Measurements from ENCODE around the gene PRM2. TPM values are rescaled to one million over a fixed set of nuclear protein-coding genes. Genes with fewer than 3 reads are reported as not detected.

The PRM2 gene
- total RNA-seq, 2 donors from 2014 or later, result not detected

- Mint-ChIP-seq H3K9me3 (no peaks in the 10 kb centered on the region), H3K36me3 (ENCODE audit: low read depth) (no peaks in the 10 kb centered on the region), H3K4me3 (no peak overlapping the region), H3K27me3 (ENCODE audit: insufficient read depth) (no peaks in the 10 kb centered on the region), H3K27ac (no peak overlapping the region), H3K4me1 (no peaks in the 10 kb centered on the region)
- H3K4me1 ChIP-seq (ENCODE audit: control insufficient read depth, insufficient read depth, low read length), result no peaks in the 10 kb centered on the region
- no peak for DNase-seq
- H3K27me3 ChIP-seq (ENCODE audit: control insufficient read depth, insufficient read depth, low read length, poor library complexity, severe bottlenecking), result no peaks in the 10 kb centered on the region
- no peak overlapping the region for H3K9ac ChIP-seq (ENCODE audit: extremely low read depth, low read length, poor library complexity, severe bottlenecking)
- no peak overlapping the region for H3K4me3 ChIP-seq (ENCODE audit: low read length)
- TF ChIP-seq, protein P1, sequence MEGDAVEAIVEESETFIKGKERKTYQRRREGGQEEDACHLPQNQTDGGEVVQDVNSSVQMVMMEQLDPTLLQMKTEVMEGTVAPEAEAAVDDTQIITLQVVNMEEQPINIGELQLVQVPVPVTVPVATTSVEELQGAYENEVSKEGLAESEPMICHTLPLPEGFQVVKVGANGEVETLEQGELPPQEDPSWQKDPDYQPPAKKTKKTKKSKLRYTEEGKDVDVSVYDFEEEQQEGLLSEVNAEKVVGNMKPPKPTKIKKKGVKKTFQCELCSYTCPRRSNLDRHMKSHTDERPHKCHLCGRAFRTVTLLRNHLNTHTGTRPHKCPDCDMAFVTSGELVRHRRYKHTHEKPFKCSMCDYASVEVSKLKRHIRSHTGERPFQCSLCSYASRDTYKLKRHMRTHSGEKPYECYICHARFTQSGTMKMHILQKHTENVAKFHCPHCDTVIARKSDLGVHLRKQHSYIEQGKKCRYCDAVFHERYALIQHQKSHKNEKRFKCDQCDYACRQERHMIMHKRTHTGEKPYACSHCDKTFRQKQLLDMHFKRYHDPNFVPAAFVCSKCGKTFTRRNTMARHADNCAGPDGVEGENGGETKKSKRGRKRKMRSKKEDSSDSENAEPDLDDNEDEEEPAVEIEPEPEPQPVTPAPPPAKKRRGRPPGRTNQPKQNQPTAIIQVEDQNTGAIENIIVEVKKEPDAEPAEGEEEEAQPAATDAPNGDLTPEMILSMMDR (conservative IDR thresholded peaks at IDR 0.05), result no peak
- WGBS, 2 experiments (ENCODE audit: insufficient coverage in 1 of 2, insufficient read length in 1 of 2), result 86% methylated on average over 1 to 2 of the region's 2 CpGs
- no peaks in the 10 kb centered on the region for H3K36me3 ChIP-seq (ENCODE audit: control insufficient read depth, insufficient read depth, low read length)
- no peaks in the 10 kb centered on the region for H3K9me3 ChIP-seq (ENCODE audit: control insufficient read depth, low read length)
- no peak overlapping the region for H3K27ac ChIP-seq (ENCODE audit: low read depth, low read length)
These were observed 5.6 kb downstream of the PRM2 start for GRCh38 chr16:11270602-11271162.

DNA sequence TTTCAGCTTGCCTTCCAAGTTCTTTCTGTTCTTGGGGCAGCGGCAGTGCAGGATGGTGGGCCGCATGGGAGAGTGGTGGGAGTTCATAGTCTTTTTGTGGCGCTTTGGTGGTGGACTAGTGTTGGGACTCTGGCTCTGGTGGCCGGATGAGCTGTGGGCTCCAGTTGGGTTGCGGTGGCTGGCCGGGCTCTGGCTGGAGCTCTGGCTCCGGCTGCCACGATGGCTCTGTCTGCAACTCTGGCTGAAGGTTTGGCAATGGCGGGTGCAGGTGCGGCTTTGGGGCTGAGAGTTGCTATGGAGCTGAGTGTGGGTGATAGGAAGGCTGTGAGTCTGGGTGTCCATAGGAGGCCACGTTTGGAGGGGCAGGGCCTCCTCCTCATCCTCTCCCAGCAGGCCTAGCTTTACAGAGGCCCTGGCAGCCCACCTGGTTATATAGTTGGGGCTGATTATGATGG is 7.3 kb downstream of the PRM2 start, which contains the start of gene TNP2:
TNP2 (minus strand) TSS at position 405 of the 455 bp plus-strand sequence; CDS start at position 342, 63 bp downstream.
- no peaks in the 10 kb centered on the region for H3K36me3 Mint-ChIP-seq (ENCODE audit: low read depth)
- H3K9me3 Mint-ChIP-seq, result no peaks in the 10 kb centered on the region
- no peaks in the 10 kb centered on the region for H3K36me3 ChIP-seq (ENCODE audit: control insufficient read depth, insufficient read depth, low read length)
- TF ChIP-seq, protein P1 (conservative IDR thresholded peaks at IDR 0.05), result no peak
- 93 to 95% methylated on average over 4 to 9 of the region's 11 CpGs for WGBS, 2 experiments (ENCODE audit: insufficient coverage in 1 of 2, insufficient read length in 1 of 2)
- H3K4me3 Mint-ChIP-seq, result no peak within 1 kb of the TSS
- no peaks in the 10 kb centered on the region for H3K9me3 ChIP-seq (ENCODE audit: control insufficient read depth, low read length)
- no peak within 1 kb of the TSS for H3K4me3 ChIP-seq (ENCODE audit: low read length)
- no peak within 1 kb of the TSS for H3K9ac ChIP-seq (ENCODE audit: extremely low read depth, low read length, poor library complexity, severe bottlenecking)
- no peaks in the 10 kb centered on the region for H3K4me1 ChIP-seq (ENCODE audit: control insufficient read depth, insufficient read depth, low read length)
- no peaks in the 10 kb centered on the region for H3K27me3 Mint-ChIP-seq (ENCODE audit: insufficient read depth)
- no peaks in the 10 kb centered on the region for H3K4me1 Mint-ChIP-seq
- H3K27ac Mint-ChIP-seq, result no peak within 1 kb of the TSS
- no peaks in the 10 kb centered on the region for H3K27me3 ChIP-seq (ENCODE audit: control insufficient read depth, insufficient read depth, low read length, poor library complexity, severe bottlenecking)
- no peak for DNase-seq
- no peak within 1 kb of the TSS for H3K27ac ChIP-seq (ENCODE audit: low read depth, low read length)

- Mint-ChIP-seq H3K36me3 (ENCODE audit: low read depth) (no peaks in the 10 kb centered on the region), H3K4me1 (no peaks in the 10 kb centered on the region), H3K27me3 (ENCODE audit: insufficient read depth) (peaks cover 4% of the 10 kb centered on the region), H3K9me3 (no peaks in the 10 kb centered on the region), H3K27ac (no peak overlapping the region), H3K4me3 (no peak overlapping the region)
- Histone ChIP-seq H3K4me3 (ENCODE audit: low read length) (no peak overlapping the region), H3K27me3 (ENCODE audit: control insufficient read depth, insufficient read depth, low read length, poor library complexity, severe bottlenecking) (no peaks in the 10 kb centered on the region), H3K9ac (ENCODE audit: extremely low read depth, low read length, poor library complexity, severe bottlenecking) (no peak overlapping the region), H3K36me3 (ENCODE audit: control insufficient read depth, insufficient read depth, low read length) (no peaks in the 10 kb centered on the region), H3K9me3 (ENCODE audit: control insufficient read depth, low read length) (no peaks in the 10 kb centered on the region), H3K4me1 (ENCODE audit: control insufficient read depth, insufficient read depth, low read length) (no peaks in the 10 kb centered on the region), H3K27ac (ENCODE audit: low read depth, low read length) (no peak overlapping the region)
- 92 to 95% methylated on average over 7 of the region's 7 CpGs for WGBS, 2 experiments (ENCODE audit: insufficient coverage in 1 of 2, insufficient read length in 1 of 2)
- no peak for DNase-seq
- TF ChIP-seq, protein P1 (conservative IDR thresholded peaks at IDR 0.05), result no peak
These were observed 11.2 kb downstream of the PRM2 start for GRCh38 chr16:11265124-11265523.

Measured in endodermal cell (in vitro differentiated cells).